K562 (cell line): ENCODE measurements around the gene OTOA. TPM values are rescaled to one million over a fixed set of nuclear protein-coding genes. Genes with fewer than 3 reads are reported as not detected.

Experiments
- ATAC-seq: fragments of 200-7000 bp; cut with Tn5 transposase; 3 replicates; pipeline ENCODE4 v1.9.1; 2020; ENCODE audit warnings: moderate library complexity
- BruUV-seq: library from RNA; stranded (reverse); fragments of 400-500 nt; replicated peaks from 2 replicates; lab custom pipeline; 2021; lab: Mats Ljungman, UMichigan
- CTCF ChIA-PET: fragments of 300-600 bp; formaldehyde crosslinking; extraction: SDS; loops from one replicate; lab custom pipeline; 2021; ENCODE audit warnings: low intra/inter-chr PET ratio; lab: Yijun Ruan, JAX
- POLR2A ChIA-PET: fragments of 300-600, 350-650 bp; sonication (Branson Sonifier 250); formaldehyde crosslinking; extraction: SDS; loops from one replicate; lab custom pipeline; 2021; ENCODE audit warnings: antibody characterized with exemption, inconsistent platforms; lab: Yijun Ruan, JAX
- DNase-seq, 4 experiments: peaks; one replicate each; pipeline versions ENCODE4 v3.0.0 to v3.0.0-alpha.2; 2011 to 2018; ENCODE audit warnings: low spot score in 3 of 4, mixed read lengths in 3 of 4; ENCODE audit errors: extremely low read depth in 1 of 4
- FAIRE-seq: peaks from 2 replicates; lab custom pipeline; 2011; peaks lifted over from hg19 to GRCh38; lab: Jason Lieb, UNC
- H2AFZ ChIP-seq: 2 replicates; pipeline ENCODE4 v1.6.0; 2011; ENCODE audit warnings: low read depth, low read length, control low read depth, inconsistent platforms
- H3K27ac ChIP-seq: fragments of 200-600 bp; 3 replicates; pipeline ENCODE4 v1.8.0; 2011; ENCODE audit warnings: low read depth, mild to moderate bottlenecking, control low read depth, inconsistent platforms, low read length, moderate library complexity, mixed read lengths; ENCODE audit errors: extremely low read depth
- H3K27me3 ChIP-seq, 2 experiments: fragments of 300-600 bp in 1 of 2; 2 replicates in 1 of 2; 3 replicates in 1 of 2; pipeline versions ENCODE4 v1.6.0 to v1.8.0; 2011; ENCODE audit warnings: inconsistent platforms in 2 of 2, low read length in 2 of 2, mild to moderate bottlenecking in 1 of 2, mixed read lengths in 1 of 2, moderate library complexity in 1 of 2; ENCODE audit not compliant: control insufficient read depth in 2 of 2, insufficient read depth in 2 of 2
- H3K36me3 ChIP-seq: fragments of 300-600 bp; 3 replicates; pipeline ENCODE4 v1.8.0; 2011; ENCODE audit warnings: mild to moderate bottlenecking, low read length, inconsistent platforms; ENCODE audit not compliant: control insufficient read depth, insufficient read depth
- H3K4me1 ChIP-seq, 2 experiments: fragments of 200-600 bp in 1 of 2; replicated peaks in 1 of 2; 2 replicates in 1 of 2; 3 replicates in 1 of 2; pipeline versions ENCODE4 v1.5.1 to v1.8.0; 2011; ENCODE audit warnings: inconsistent platforms in 2 of 2, low read length in 2 of 2, mild to moderate bottlenecking in 1 of 2, mixed read lengths in 1 of 2, moderate library complexity in 1 of 2; ENCODE audit not compliant: control insufficient read depth in 2 of 2, insufficient read depth in 2 of 2
- H3K4me2 ChIP-seq: 2 replicates; pipeline ENCODE4 v1.6.1; 2011; ENCODE audit warnings: low read length, control low read depth, inconsistent platforms, mixed read lengths; ENCODE audit not compliant: insufficient read depth
- H3K4me3 ChIP-seq: fragments of 200-600 bp; sonication (generic), shearing (Covaris generic); 2 replicates; pipeline ENCODE4 v1.5.1; 2016; ENCODE audit warnings: control low read depth, inconsistent platforms
- H3K79me2 ChIP-seq: fragments of 200-600 bp; 3 replicates; pipeline ENCODE4 v1.8.0; 2011; ENCODE audit warnings: low read length, inconsistent platforms; ENCODE audit not compliant: control insufficient read depth, insufficient read depth
- H3K9ac ChIP-seq, 2 experiments: 2 replicates each; pipeline versions ENCODE4 v1.6.0 to v1.6.1; 2011; ENCODE audit warnings: low read depth in 2 of 2, low read length in 2 of 2, control low read depth in 1 of 2, inconsistent platforms in 1 of 2, mild to moderate bottlenecking in 1 of 2, mixed read lengths in 1 of 2; ENCODE audit not compliant: insufficient read depth in 1 of 2
- H3K9me1 ChIP-seq: one replicate; pipeline ENCODE4 v1.6.0; 2011; ENCODE audit warnings: inconsistent platforms, mild to moderate bottlenecking, low read length, moderate library complexity; ENCODE audit not compliant: control insufficient read depth, insufficient read depth
- H3K9me3 ChIP-seq: replicated peaks from 2 replicates; pipeline ENCODE4 v1.5.1; 2011; ENCODE audit warnings: low read depth, low read length, inconsistent platforms; ENCODE audit not compliant: control insufficient read depth, insufficient read depth
- H4K20me1 ChIP-seq: replicated peaks from 2 replicates; pipeline ENCODE4 v1.6.1; 2011; ENCODE audit warnings: low read length, inconsistent platforms, mixed read lengths; ENCODE audit not compliant: control insufficient read depth, insufficient read depth
- KAT7 ChIP-seq: sonication (generic); formaldehyde crosslinking; IDR thresholded peaks from 2 replicates; pipeline ENCODE4 v1.8.0; 2022; ENCODE audit warnings: missing genetic modification reagents, mild to moderate bottlenecking, borderline replicate concordance
- MEIS2 ChIP-seq: fragments of 450-650 bp; IDR thresholded peaks from 2 replicates; pipeline ENCODE4 v1.6.1; 2014; ENCODE audit warnings: mild to moderate bottlenecking; ENCODE audit not compliant: partially characterized antibody
- POLR2H ChIP-seq: IDR thresholded peaks from 2 replicates; pipeline ENCODE4 v1.6.1; 2016; ENCODE audit warnings: missing genetic modification characterization, low read depth, mild to moderate bottlenecking, control low read depth, missing compliant biosample characterization, moderate library complexity
- U2AF2 ChIP-seq: fragments of 200-400 bp; formaldehyde crosslinking; optimal IDR thresholded peaks from 2 replicates; pipeline ENCODE3; 2017; ENCODE audit warnings: low read depth, mild to moderate bottlenecking, low read length
- ZNF507 ChIP-seq: conservative IDR thresholded peaks from 2 replicates; pipeline ENCODE4 v1.6.1; 2017; ENCODE audit warnings: missing genetic modification characterization, missing compliant biosample characterization
- WGBS: fragments of 100-300 bp; shearing (Covaris generic); methylation state at CpG from one replicate; pipeline ENCODE4 v1.1.6; 2016; ENCODE audit warnings: low coverage, mixed read lengths; ENCODE audit not compliant: insufficient coverage; ENCODE audit errors: missing lambda C conversion rate; 5-methylcytosine and 5-hydroxymethylcytosine counted together
- in situ Hi-C: fragments of 300-500 bp; cut with MboI; formaldehyde crosslinking; loops from 4 replicates; pipeline ENCODE4 v1.15.0; 2018; ENCODE audit warnings: inconsistent platforms, mixed read lengths
- intact Hi-C: fragments of 100-400 bp; cut with micrococcal nuclease; formaldehyde crosslinking; loops from 2 replicates; pipeline ENCODE4 v1.14.2; 2022
- polyA plus RNA-seq, 8 experiments: library from polyadenylated mRNA; depleted of rRNA in 4 of 8; stranded (reverse) in 5 of 8; unstranded in 3 of 8; fragments of >200 nt; fragmentation: Nextera tagmentation in 2 of 8; fragmentation: Illumina TruSeq in 1 of 8; extraction: Ambion mirVana in 2 of 8; extraction: Trizol in 1 of 8; gene quantifications; 2 replicates each; pipeline versions ENCODE4 v1.2.1 to v1.2.3, GENCODE V29; 2011 to 2014; ENCODE audit warnings: inconsistent platforms in 1 of 8, missing spikeins in 1 of 8
- total RNA-seq, 7 experiments: library from RNA; depleted of rRNA in 6 of 7; stranded (reverse); fragments of >200 nt in 6 of 7; fragmentation: Illumina TruSeq in 2 of 7; extraction: Trizol in 2 of 7; gene quantifications; 2 replicates each; pipeline versions ENCODE4 v1.2.1 to v1.2.3, GENCODE V29; 2011 to 2021; ENCODE audit warnings: low replicate concordance in 1 of 7
- TF ChIP-seq, protein P1 (sequence below): fragments of 250-450 bp; sonication (Bioruptor Pico); IDR thresholded peaks from 2 replicates; pipeline ENCODE4 v1.9.0; 2021; ENCODE audit warnings: mild to moderate bottlenecking, inconsistent platforms
- TF ChIP-seq, protein P2 (sequence below): sonication (generic); formaldehyde crosslinking; IDR thresholded peaks from 2 replicates; pipeline ENCODE4 v1.8.1; 2022; ENCODE audit warnings: missing genetic modification reagents

Gene OTOA
- total and polyA plus RNA-seq, 9 of the 15 experiments (the other 6 are each of a cell fraction or from before 2014, with no cell fraction given) = 0.04 TPM; not detected in 8

DNA sequence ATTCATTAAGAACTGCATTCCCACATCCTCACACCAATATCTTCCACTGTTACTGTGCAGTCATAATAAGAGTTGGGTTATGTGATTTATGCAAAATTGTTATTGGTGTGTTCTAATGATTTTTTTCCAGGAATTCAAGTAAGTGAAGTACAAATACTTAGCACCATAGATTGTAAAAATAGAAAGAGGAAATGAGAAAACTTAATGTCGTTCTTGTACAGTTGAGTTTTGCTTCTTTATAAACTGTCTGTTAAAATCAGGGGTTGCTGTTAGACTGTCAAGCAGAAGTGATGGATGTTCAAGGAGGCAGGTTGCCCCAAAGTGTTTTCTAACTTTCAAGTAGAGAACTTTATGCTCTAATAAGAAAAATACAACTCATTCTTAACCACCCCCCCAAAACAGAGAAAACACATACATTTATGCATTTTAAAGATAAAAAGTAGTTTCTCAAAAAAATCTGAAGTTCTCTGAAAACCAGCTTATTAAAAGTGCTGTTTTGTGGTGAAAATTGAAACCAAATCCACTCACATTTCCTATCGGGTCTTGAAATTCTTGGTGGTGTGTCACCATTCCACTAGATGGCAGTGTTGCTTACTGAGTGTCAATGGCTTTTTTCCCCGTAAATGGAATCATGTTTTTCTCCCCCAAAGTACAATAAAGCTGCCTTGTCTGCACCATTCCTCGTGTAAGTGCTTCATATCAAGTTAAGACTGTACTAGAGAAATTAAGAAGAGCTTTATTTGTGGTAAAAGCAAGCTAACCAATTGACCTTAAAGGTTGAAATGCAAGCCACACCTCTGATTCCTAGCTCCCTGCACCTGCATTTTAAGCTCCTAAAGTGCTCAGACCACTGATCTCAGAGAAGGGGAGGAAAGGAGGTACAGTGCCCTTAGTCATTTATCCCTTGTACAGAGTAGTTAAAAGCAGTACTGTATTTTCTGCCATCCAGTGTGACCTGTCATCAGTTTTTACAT is 6.7 kb upstream of the OTOA start:
- BruUV-seq = no TSS peak
- peaks cover 17% of the 10 kb centered on the region; the same call in 2 of the 3 replicates for H3K36me3 ChIP-seq
- H4K20me1 ChIP-seq = no peaks in the 10 kb centered on the region
- no peaks in the 10 kb centered on the region for H3K79me2 ChIP-seq
- no peak overlapping the region for H3K27ac ChIP-seq
- DNase-seq (peak; percentile 64 to 72 (median 68)), FAIRE-seq (peak; percentile 89), ATAC-seq (peak; percentile 67)
- no peaks in the 10 kb centered on the region for H3K9me1 ChIP-seq
- POLR2A ChIA-PET = interaction anchor here (1.3 kb wide), 1 partner anchor 45 kb away, joined by 3 read pairs; no protein-coding TSS in a partner anchor
- H3K4me1 ChIP-seq = no peaks in the 10 kb centered on the region
- no peak overlapping the region for H3K9ac ChIP-seq
- in situ Hi-C loops = loop anchor here (5.0 kb wide), 1 partner anchor 50 kb away; no protein-coding TSS in a partner anchor
- H3K27me3 ChIP-seq = no peaks in the 10 kb centered on the region
- intact Hi-C loops = loop anchor here (1.0 to 5.0 kb wide), 2 partner anchors 50 to 73 kb away; no protein-coding TSS in a partner anchor
- H3K9me3 ChIP-seq = no peaks in the 10 kb centered on the region
- no peak overlapping the region for H3K4me2 ChIP-seq
- CTCF ChIA-PET = interaction anchor here (0.7 to 1.1 kb wide), 3 partner anchors 52 to 529 kb away, joined by 3 read pairs; no protein-coding TSS in a partner anchor
- 3% methylated on average over 4 of the region's 4 CpGs for WGBS
- no peak overlapping the region for H2AFZ ChIP-seq
- no peak overlapping the region for H3K4me3 ChIP-seq
- TF ChIP-seq POLR2H (tag) (peak; percentile 42; the same call in 1 of the 2 replicates), MEIS2 (peak; percentile 57), ZNF507 (tag) (no peak), KAT7 (no peak), U2AF2 (no peak)
- TF ChIP-seq, protein P1, sequence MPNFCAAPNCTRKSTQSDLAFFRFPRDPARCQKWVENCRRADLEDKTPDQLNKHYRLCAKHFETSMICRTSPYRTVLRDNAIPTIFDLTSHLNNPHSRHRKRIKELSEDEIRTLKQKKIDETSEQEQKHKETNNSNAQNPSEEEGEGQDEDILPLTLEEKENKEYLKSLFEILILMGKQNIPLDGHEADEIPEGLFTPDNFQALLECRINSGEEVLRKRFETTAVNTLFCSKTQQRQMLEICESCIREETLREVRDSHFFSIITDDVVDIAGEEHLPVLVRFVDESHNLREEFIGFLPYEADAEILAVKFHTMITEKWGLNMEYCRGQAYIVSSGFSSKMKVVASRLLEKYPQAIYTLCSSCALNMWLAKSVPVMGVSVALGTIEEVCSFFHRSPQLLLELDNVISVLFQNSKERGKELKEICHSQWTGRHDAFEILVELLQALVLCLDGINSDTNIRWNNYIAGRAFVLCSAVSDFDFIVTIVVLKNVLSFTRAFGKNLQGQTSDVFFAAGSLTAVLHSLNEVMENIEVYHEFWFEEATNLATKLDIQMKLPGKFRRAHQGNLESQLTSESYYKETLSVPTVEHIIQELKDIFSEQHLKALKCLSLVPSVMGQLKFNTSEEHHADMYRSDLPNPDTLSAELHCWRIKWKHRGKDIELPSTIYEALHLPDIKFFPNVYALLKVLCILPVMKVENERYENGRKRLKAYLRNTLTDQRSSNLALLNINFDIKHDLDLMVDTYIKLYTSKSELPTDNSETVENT = no peak
- TF ChIP-seq, protein P2, sequence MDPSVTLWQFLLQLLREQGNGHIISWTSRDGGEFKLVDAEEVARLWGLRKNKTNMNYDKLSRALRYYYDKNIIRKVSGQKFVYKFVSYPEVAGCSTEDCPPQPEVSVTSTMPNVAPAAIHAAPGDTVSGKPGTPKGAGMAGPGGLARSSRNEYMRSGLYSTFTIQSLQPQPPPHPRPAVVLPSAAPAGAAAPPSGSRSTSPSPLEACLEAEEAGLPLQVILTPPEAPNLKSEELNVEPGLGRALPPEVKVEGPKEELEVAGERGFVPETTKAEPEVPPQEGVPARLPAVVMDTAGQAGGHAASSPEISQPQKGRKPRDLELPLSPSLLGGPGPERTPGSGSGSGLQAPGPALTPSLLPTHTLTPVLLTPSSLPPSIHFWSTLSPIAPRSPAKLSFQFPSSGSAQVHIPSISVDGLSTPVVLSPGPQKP (CRISPR knock-in tag) = no peak
